Right atrium auricular region (tissue), 2 donors: ENCODE data around the gene LHPP. TPM values are rescaled to one million over a fixed set of nuclear protein-coding genes. Genes with fewer than 3 reads are reported as not detected.
"Not testable (repeated sequence)": the region's sequence is repeated elsewhere in the genome, so short reads cannot be mapped to it uniquely, and the experiment has no call there.

Experiments
- DNase-seq: peaks from one replicate; pipeline ENCODE4 v3.0.0-alpha.2; 2019; ENCODE audit warnings: low spot score
- H3K27ac ChIP-seq, 2 donors: fragments of 200-600 bp; sonication (generic); 1 replicate in 1 of 2; 2 replicates in 1 of 2; pipeline ENCODE4 v1.5.1; 2016 to 2019
- H3K27me3 ChIP-seq, 2 donors: fragments of 200-600 bp; sonication (generic); one replicate each; pipeline versions ENCODE4 v1.5.1 to v1.6.0; 2017 to 2019
- H3K36me3 ChIP-seq: fragments of 200-600 bp; sonication (generic); one replicate; pipeline ENCODE4 v1.5.1; 2016
- H3K4me1 ChIP-seq, 2 donors: fragments of 200-600 bp; sonication (generic); one replicate each; pipeline versions ENCODE4 v1.5.1 to v1.6.0; 2017 to 2019
- H3K4me3 ChIP-seq, 2 donors: fragments of 200-600 bp; sonication (generic); 1 replicate in 1 of 2; 2 replicates in 1 of 2; pipeline ENCODE4 v1.5.1; 2017 to 2019; ENCODE audit warnings: mild to moderate bottlenecking in 1 of 2, moderate library complexity in 1 of 2
- H3K9me3 ChIP-seq, 2 donors: fragments of 200-600 bp; sonication (generic); one replicate each; pipeline ENCODE4 v1.5.1; 2019
- total RNA-seq, 2 donors: library from RNA; depleted of rRNA; stranded (reverse); fragments of >200 nt; gene quantifications; one replicate each; pipeline ENCODE4 v1.1.0, GENCODE V29; 2016
- TF ChIP-seq, protein P1 (sequence below), 2 donors: fragments of 200-600 bp; sonication (generic); IDR thresholded peaks; one replicate each; pipeline ENCODE4 v1.5.1; 2019; ENCODE audit warnings: antibody characterized with exemption in 2 of 2

Gene LHPP
- total RNA-seq, 2 donors from 2014 or later: 10.3 to 23.7 TPM

DNA sequence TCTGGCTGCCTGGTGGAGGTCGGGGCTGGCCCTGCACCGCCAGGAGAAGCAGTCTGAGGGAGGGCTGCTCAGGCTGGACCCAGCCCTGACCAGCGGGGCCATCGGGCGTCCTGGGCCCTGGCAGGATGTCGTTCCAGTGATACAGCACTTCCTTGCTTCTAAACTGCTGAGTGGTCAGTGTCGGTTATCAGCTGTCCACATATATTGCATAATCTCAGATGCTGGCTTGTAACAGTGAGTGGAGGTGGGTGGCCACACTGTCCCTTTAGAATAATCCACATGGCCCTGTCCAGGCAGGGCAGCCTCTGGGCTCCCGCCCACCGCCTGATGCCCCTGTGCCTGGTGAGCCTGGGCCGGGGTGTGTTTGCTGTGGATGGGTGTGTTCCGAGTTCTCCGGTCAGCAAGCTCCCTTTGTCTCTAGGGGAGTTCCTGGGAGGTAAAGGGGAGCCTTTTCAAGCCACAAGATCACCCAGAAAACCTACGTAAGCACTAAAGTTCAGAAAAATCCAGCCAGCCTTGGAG, 86.1 kb downstream of the LHPP start:
- no peaks in the 10 kb centered on the region for H3K27me3 ChIP-seq

DNA sequence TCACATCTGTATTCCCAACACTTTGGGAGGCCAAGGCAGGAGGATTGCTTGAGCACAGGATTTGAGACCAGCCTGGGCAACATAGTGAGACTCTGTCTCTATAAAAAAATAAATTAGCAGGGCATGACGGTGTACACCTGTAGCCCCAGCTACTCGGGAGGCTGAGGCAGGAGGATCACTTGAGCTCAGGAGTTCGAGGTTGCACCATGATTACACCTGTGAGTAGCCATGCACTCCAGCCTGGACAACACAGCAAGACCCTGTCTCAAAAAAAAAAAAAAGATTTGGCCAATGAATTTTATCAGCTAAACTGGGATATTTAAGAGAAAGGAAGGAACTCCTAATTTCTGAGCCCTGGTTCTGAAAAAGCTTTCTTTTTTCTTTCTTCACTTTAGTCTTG, 87.5 kb downstream of the LHPP start:
- H3K27me3 ChIP-seq, H3K36me3 ChIP-seq, H3K27ac ChIP-seq, H3K4me1 ChIP-seq, H3K4me3 ChIP-seq, DNase-seq, H3K9me3 ChIP-seq: not testable (repeated sequence)

More for the DNA sequence above, 86.1 kb downstream of the LHPP start:
- Histone ChIP-seq H3K4me3 (no peak overlapping the region), H3K9me3 (no peaks in the 10 kb centered on the region), H3K4me1 (peaks cover 0 to 4% of the 10 kb centered on the region in 2 donors), H3K36me3 (no peaks in the 10 kb centered on the region), H3K27ac (no peak overlapping the region)
- TF ChIP-seq, protein P1, sequence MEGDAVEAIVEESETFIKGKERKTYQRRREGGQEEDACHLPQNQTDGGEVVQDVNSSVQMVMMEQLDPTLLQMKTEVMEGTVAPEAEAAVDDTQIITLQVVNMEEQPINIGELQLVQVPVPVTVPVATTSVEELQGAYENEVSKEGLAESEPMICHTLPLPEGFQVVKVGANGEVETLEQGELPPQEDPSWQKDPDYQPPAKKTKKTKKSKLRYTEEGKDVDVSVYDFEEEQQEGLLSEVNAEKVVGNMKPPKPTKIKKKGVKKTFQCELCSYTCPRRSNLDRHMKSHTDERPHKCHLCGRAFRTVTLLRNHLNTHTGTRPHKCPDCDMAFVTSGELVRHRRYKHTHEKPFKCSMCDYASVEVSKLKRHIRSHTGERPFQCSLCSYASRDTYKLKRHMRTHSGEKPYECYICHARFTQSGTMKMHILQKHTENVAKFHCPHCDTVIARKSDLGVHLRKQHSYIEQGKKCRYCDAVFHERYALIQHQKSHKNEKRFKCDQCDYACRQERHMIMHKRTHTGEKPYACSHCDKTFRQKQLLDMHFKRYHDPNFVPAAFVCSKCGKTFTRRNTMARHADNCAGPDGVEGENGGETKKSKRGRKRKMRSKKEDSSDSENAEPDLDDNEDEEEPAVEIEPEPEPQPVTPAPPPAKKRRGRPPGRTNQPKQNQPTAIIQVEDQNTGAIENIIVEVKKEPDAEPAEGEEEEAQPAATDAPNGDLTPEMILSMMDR (IDR thresholded peaks at IDR 0.05): no peak
- DNase-seq: no peak

DNA sequence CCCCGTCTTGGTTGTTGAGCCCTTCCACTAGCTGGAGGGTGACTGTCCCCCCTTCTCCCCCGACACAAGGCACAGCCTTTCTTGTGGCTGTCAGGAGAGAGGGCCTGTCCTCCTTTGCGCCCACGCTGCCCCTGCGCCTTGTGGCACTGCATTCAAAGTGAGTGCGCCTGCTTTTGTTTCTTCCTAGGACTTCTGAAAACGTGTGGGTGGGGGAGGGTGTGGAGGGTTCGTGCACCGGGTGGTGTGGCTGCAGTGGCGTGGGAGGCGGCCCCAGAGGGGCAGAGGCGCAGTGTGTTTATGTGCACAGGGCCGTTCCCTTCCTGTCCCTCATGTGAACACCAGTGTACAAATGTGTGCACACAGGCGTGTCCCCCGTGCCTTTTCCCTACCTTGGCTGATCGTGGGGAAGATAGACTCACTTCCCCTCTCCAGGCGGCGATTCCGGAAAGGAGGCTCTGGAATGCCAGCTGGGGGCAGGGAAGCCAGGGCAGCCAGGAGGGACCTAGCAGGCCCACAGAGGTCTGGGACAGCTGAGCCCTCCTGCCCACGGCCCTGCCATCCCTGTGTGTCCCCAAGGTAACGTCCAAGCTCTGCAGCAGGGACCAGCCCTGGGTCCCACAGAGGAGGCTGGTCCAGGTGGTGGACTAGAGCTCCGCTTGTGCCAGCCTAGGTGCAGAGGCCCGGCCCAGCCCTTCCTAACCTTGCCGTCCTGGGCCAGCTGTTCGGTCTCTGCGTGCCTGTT, 88.8 kb downstream of the LHPP start:
- TF ChIP-seq, protein P1 (IDR thresholded peaks at IDR 0.05): no peak
- Histone ChIP-seq H3K4me1 (peaks cover 0 to 4% of the 10 kb centered on the region in 2 donors), H3K36me3 (no peaks in the 10 kb centered on the region), H3K9me3 (no peaks in the 10 kb centered on the region), H3K27ac (no peak overlapping the region), H3K4me3 (no peak overlapping the region), H3K27me3 (no peaks in the 10 kb centered on the region)
- DNase-seq: no peak

DNA sequence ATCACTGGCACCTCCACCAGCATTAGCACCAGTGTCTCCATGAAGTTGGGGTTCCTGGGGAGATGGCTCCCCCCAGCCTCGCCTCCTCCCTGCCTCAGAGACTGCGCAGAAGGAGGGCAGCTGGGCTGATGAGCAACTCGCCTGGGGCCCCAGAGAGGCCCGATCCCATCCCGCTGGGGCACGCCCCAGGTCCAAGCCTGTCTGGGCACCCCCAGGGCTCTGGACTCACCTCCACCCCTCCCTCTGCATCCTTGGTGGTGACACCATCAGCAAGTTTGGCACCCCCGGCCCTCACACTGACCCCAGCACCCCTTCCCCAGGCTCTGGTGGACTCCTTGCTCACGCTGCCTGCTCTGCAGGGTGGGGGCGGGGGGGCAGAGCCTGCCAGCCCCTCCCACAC, 89.5 kb downstream of the LHPP start:
- DNase-seq: no peak
- TF ChIP-seq, protein P1 (IDR thresholded peaks at IDR 0.05): no peak
- no peak overlapping the region for H3K27ac ChIP-seq
- no peaks in the 10 kb centered on the region for H3K36me3 ChIP-seq
- H3K4me3 ChIP-seq: no peak overlapping the region
- H3K4me1 ChIP-seq: peaks cover 0 to 4% of the 10 kb centered on the region in 2 donors
- no peaks in the 10 kb centered on the region for H3K9me3 ChIP-seq
- no peaks in the 10 kb centered on the region for H3K27me3 ChIP-seq

DNA sequence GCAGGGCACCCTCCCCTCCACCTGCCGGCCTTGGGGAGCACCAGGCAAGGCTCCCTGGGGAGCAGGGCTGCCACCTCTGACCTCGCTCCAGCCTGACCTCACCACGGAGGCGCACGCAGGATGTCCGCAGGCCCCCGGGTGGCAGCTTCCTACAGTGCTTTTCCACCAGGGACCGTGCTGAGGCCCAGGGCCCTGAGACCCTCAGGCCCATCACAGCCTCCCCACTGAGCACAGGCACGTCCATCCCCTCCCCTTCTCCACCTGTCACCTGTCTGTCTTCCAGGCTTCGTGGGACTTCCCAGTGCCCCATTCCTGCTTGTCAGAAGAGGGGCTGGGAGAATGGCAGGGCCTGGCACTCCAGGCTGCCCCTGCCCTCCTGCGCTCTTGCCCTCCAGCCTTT, 90.1 kb downstream of the LHPP start:
- Histone ChIP-seq H3K4me3 (no peak overlapping the region), H3K27ac (no peak overlapping the region), H3K36me3 (no peaks in the 10 kb centered on the region), H3K9me3 (no peaks in the 10 kb centered on the region), H3K4me1 (peaks cover 0 to 4% of the 10 kb centered on the region in 2 donors), H3K27me3 (no peaks in the 10 kb centered on the region)
- TF ChIP-seq, protein P1 (IDR thresholded peaks at IDR 0.05): no peak
- no peak for DNase-seq

DNA sequence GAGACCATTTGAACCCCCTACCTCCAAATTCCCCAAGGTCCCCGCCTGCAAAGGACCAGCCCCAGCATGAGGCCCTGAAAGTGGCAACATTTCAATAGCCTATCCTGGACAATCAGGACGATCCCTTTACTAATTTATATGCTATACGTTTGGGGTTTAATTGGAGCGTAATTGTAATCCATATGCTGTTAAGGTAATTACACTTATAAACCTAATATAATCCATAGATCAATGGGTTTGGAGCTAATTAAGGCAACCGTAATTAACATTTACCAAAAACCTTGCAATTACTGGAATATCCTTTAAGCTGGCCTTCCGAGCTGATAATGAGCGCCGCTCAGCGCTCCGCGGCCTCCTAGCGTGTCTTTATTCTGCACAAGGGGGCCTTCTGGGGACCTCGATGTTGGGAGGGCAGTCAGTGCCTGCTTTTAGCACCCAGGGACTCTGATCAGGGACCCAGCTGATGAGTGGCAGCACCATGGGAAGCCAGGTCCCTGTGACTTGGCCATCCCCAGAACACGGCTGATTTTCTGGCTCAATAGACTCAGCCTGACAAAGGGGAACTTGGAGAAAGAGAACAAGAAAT, 91.2 kb downstream of the LHPP start:
- Histone ChIP-seq H3K4me1 (peaks cover 0 to 1% of the 10 kb centered on the region in 2 donors), H3K36me3 (no peaks in the 10 kb centered on the region), H3K9me3 (no peaks in the 10 kb centered on the region), H3K4me3 (no peak overlapping the region), H3K27ac (no peak overlapping the region), H3K27me3 (no peaks in the 10 kb centered on the region)
- TF ChIP-seq, protein P1 (IDR thresholded peaks at IDR 0.05): no peak
- no peak for DNase-seq
